Measurements from ENCODE around the gene CUL1. TPM values are rescaled to one million over a fixed set of nuclear protein-coding genes. Genes with fewer than 3 reads are reported as not detected.

Gene CUL1
- polyA plus RNA-seq, 6 donors from 2014 or later, result 41.3 to 58.9 (median 46.3) TPM

DNA sequence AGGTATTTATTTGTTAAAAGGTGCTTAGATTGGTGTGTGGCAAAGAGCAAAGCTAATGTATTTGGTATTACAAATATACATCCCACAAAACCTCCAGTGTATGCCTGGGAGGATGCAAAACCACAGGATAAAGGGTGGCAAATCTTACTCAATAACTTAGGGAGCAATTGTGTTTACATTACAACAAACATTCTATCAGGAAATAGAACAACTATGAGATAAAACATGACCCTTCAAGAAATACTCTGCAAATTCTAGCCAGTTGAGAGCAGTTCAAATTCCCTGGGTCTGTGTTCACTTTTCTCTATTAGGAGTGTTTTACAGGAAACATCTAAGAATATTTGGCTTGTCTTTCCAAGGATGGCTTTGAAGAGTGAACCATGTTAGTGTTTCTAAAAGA lies 64.9 kb downstream of the CUL1 start:
- Mint-ChIP-seq H3K9me3 (no peaks in the 10 kb centered on the region), H3K36me3 (peaks cover 0 to 5% of the 10 kb centered on the region in 2 donors), H3K4me1 (no peaks in the 10 kb centered on the region), H3K27me3 (no peaks in the 10 kb centered on the region), H3K4me3 (no peak overlapping the region), H3K27ac (no peak overlapping the region)
- DNase-seq (no peak), ATAC-seq (ENCODE audit: low read depth in 2 of 2) (no peak)

DNA sequence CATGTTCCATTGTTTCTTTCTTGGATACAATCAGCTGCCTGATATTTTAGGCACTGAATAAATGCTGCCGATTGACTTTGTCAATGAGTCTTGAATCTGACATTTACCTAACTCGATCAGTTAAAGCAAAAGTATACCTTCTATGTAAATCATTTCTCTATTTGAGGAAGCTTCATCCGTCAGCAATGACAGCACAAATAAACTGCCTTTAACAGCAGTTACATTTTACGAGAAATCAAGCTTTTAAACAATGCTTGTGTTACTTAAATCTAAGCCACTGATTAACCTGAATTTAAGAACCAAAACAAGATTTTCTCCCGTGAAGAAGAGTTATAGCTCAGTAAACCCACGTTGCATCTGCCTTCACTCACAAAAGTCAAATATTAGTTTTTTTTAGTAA lies 71.3 kb downstream of the CUL1 start:
- no peaks in the 10 kb centered on the region for H3K9me3 Mint-ChIP-seq
- peaks cover 13 to 15% (median 14%) of the 10 kb centered on the region in 3 donors for H3K4me1 Mint-ChIP-seq
- H3K4me3 Mint-ChIP-seq, result no peak overlapping the region
- H3K27ac Mint-ChIP-seq, result no peak overlapping the region
- H3K27me3 Mint-ChIP-seq, result no peaks in the 10 kb centered on the region
- H3K36me3 Mint-ChIP-seq, result no peaks in the 10 kb centered on the region
- DNase-seq (no peak), ATAC-seq (ENCODE audit: low read depth in 2 of 2) (no peak)

DNA sequence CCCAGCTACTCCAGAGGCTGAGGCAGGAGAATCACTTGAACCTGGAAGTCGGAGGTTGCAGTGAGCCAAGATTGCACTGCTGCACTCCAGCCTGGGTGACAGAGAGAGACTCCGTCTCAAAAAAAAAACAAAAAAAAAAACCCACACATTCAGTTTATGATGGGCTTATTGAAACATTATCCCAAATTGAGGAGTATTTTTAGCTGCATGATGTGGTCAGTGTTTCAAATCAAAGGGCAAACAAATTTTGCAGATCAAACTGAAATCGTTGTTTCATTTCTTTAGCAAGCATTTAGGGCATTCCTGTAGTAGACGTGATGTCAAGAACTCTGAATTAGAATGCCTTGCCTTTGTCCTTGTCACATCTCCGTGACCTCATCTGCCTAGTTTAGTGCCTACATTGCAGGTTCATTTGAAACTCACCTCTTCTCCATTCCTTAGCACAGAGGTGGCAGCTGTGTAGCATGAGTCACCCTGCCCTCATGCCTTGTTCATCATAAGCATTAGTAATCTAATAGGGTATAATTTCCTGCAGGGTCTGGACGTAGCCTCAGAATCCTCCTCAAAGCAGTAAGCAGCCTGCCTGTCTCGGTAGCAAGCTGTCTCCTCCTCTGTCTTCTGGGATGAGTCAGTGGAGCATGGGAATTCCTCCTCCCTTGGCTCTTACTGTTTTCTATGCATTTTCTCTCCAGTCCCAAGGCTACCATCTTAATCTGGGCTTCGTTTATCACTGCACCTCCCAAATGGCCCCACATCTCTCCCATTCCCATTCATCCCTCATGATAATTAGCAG lies 73.8 kb downstream of the CUL1 start:
- ATAC-seq (ENCODE audit: low read depth in 2 of 2) (no peak), DNase-seq (no peak)
- Mint-ChIP-seq H3K36me3 (peaks cover 8 to 10% of the 10 kb centered on the region in 2 donors), H3K9me3 (no peaks in the 10 kb centered on the region), H3K27ac (peak overlapping the region in 3 of 6 donors; percentile 11 to 89 (median 67)), H3K27me3 (no peaks in the 10 kb centered on the region), H3K4me3 (no peak overlapping the region), H3K4me1 (peaks cover 13 to 19% (median 15%) of the 10 kb centered on the region in 3 donors)

DNA sequence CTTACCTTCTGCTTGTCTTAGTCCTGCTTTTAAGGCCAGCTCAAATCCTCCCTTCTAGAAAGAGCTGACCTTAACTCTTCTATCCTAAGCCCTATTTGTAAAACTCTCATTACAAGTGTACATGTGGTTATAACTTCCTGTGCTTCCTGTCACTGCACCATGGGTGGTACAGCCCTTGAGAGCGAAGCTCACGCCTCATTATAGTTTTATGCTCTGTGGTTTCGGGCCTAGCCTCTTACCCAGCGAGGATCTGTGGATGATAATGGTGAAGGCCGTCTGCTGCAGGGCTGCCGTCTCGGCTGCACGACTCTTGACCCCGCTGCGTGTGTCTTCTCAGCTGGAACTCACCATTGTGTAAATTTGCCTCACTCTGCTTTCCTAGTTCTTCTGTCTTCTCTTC lies 74.6 kb downstream of the CUL1 start:
- no peak for DNase-seq
- Mint-ChIP-seq H3K9me3 (no peaks in the 10 kb centered on the region), H3K27ac (peak overlapping the region; percentile 11 to 90 (median 77)), H3K36me3 (peaks cover 8 to 10% of the 10 kb centered on the region in 2 donors), H3K4me1 (peaks cover 13 to 19% (median 15%) of the 10 kb centered on the region in 3 donors), H3K4me3 (peak overlapping the region in 2 of 8 donors; percentile 2 to 23), H3K27me3 (no peaks in the 10 kb centered on the region)
- ATAC-seq (ENCODE audit: low read depth in 2 of 2), result peak in 1 of 2 donors; percentile 58

DNA sequence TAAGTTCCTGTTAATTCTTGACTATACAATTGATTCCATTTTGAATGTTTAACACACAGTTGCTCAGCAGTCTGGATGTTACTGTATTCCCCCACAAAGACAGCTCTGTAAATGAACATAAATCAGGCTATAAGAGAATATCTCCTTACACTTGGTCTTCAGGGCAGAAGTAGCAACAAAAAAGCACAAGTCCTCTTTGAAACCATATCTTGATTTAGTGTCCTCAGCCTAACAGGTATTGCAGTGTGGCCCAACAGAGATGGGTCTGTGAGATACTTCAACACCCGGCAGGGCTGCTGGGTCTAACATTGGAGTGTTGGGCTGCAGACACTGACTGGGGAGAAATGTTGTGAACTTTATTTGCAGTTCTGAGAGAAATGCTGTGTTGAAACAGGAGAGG lies 75.8 kb downstream of the CUL1 start:
- Mint-ChIP-seq H3K9me3 (no peaks in the 10 kb centered on the region), H3K4me1 (peaks cover 13 to 19% (median 15%) of the 10 kb centered on the region in 3 donors), H3K27ac (peak overlapping the region in 1 of 6 donors; percentile 8), H3K4me3 (no peak overlapping the region), H3K27me3 (no peaks in the 10 kb centered on the region), H3K36me3 (peaks cover 8 to 10% of the 10 kb centered on the region in 2 donors)
- no peak for ATAC-seq (ENCODE audit: low read depth in 2 of 2)
- no peak for DNase-seq

DNA sequence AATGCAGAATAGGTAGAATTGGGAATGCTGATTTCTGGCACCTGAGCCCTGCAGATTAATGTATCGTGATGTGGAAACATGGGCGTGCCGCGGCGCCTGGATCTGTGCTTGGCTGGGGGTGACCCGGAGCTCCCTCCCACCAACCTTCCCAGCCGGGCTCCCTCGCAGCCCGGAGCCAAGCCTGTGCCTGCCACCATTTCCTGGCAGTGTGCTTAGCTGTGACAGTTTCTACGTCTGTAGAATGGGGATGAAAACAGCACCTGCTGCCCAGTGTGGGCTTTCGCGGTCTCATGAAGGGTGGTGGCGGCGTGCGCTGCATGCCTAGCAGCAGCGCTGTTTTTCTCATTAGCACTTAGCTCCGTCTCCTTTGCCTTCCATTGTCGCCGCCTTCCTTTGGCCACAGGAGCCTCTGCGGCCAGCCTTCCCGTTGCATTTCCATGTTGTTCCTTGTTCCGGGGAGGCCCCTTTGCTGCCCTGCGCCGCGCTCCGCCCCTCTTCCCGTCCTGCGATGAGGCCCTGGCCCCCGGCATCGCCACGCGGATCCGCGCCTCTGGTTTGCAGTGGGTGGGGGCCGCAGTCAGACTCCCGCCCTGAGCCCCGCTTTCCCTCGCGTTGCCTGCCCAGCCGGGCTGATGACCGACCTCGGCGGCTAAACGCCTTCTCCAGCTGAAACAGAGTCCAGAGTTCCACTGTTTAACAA lies 84.2 kb downstream of the CUL1 start:
- Mint-ChIP-seq H3K9me3 (no peaks in the 10 kb centered on the region), H3K36me3 (peaks cover 17 to 19% of the 10 kb centered on the region in 2 donors), H3K27ac (no peak overlapping the region), H3K4me3 (no peak overlapping the region), H3K4me1 (peaks cover 0 to 3% (median 0%) of the 10 kb centered on the region in 3 donors), H3K27me3 (no peaks in the 10 kb centered on the region)
- DNase-seq, result no peak
- ATAC-seq (ENCODE audit: low read depth in 2 of 2), result no peak

DNA sequence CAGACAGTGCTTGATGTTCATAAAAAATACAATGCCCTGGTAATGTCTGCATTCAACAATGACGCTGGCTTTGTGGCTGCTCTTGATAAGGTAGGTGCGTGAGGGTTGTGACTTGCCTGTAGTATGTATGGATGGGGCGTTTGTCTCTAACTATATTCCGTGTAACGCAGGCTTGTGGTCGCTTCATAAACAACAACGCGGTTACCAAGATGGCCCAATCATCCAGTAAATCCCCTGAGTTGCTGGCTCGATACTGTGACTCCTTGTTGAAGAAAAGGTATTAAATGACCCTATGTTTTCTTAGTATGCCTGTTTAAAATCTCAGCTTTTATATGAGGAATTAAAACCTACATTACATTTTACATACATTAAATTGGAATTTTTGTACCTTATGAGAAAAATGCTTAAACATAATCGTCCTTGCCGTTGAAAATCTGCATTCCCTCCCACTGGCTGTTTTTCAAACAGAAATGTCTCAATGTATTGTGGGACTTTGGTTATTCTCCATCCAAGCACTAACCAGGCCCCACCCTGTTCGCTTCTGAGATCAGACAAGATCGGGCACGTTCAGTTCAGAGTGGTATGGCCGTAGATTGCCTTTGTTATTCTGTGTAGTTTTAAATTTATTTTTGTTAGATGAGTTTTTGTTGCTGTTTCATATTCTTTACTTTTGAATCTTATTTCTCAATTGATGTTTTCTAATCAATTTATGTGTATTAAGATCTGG lies 85.3 kb downstream of the CUL1 start:
- Mint-ChIP-seq H3K27me3 (no peaks in the 10 kb centered on the region), H3K4me3 (no peak overlapping the region), H3K36me3 (peaks cover 18 to 26% of the 10 kb centered on the region in 2 donors), H3K9me3 (no peaks in the 10 kb centered on the region), H3K27ac (peak overlapping the region in 1 of 6 donors; percentile 70), H3K4me1 (peaks cover 0 to 3% (median 0%) of the 10 kb centered on the region in 3 donors)
- no peak for DNase-seq
- ATAC-seq (ENCODE audit: low read depth in 2 of 2), result no peak

DNA sequence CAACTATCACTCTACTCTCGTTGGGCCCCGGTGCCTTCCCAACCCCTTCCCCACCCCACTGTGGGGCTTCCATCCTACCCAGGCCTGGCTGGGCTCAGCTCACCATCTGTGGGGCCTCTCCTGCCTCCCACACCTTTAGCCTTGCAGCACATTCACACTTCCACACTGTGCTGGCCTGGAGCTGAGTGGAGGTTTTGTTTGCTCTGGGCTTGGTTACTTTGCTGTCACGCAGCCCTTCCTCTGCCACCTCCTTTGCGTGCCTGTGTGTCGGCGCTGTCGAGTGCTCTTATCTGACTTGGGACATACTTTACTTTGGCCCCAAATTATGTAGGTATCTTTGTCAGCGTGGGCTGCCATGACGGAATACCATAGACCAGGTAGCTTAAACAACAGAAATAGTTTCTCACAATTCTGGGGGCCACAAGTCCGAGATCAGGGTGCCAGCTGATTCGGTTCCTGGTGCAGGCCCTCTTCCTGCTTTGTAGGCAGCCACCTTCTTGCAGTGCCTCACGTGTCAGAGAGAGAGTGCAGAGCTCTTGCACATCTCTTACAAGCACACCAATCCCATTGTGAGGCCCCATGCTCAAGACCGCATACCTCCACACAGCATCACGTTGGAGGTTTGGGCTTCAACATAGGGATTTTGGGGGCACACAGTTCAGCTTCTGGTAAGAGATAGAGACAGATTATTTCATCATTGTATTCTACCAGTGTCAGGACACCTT lies 89.0 kb downstream of the CUL1 start:
- Mint-ChIP-seq H3K4me1 (peaks cover 0 to 3% (median 0%) of the 10 kb centered on the region in 3 donors), H3K27ac (peak overlapping the region in 1 of 6 donors; percentile 47), H3K36me3 (peaks cover 23 to 49% of the 10 kb centered on the region in 2 donors), H3K9me3 (no peaks in the 10 kb centered on the region), H3K27me3 (no peaks in the 10 kb centered on the region), H3K4me3 (no peak overlapping the region)
- DNase-seq (no peak), ATAC-seq (ENCODE audit: low read depth in 2 of 2) (no peak)

DNA sequence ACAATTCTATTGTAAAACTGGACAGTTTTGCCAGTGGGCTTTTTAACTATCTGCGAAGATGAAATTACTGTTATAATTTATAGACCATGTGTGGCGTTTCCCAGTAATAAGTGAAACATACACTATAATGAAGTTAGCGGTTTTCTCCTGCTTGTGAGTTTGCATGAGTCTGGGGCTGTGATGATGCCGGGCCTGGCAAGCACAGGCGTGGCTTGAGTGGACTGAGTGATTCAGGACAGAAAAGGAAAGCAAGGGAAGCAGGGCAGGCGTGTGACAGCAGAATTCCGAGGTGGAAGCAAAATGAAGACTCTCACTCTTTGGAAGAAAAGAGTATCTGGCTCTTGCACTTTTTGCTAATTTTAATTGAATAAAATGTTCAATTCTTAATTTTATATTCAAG lies 90.5 kb downstream of the CUL1 start:
- H3K27me3 Mint-ChIP-seq, result no peaks in the 10 kb centered on the region
- H3K9me3 Mint-ChIP-seq, result no peaks in the 10 kb centered on the region
- no peak overlapping the region for H3K4me3 Mint-ChIP-seq
- H3K4me1 Mint-ChIP-seq, result no peaks in the 10 kb centered on the region
- DNase-seq (no peak), ATAC-seq (ENCODE audit: low read depth in 2 of 2) (no peak)
- H3K27ac Mint-ChIP-seq, result peak overlapping the region in 1 of 6 donors; percentile 71
- H3K36me3 Mint-ChIP-seq, result peaks cover 19 to 46% of the 10 kb centered on the region in 2 donors

DNA sequence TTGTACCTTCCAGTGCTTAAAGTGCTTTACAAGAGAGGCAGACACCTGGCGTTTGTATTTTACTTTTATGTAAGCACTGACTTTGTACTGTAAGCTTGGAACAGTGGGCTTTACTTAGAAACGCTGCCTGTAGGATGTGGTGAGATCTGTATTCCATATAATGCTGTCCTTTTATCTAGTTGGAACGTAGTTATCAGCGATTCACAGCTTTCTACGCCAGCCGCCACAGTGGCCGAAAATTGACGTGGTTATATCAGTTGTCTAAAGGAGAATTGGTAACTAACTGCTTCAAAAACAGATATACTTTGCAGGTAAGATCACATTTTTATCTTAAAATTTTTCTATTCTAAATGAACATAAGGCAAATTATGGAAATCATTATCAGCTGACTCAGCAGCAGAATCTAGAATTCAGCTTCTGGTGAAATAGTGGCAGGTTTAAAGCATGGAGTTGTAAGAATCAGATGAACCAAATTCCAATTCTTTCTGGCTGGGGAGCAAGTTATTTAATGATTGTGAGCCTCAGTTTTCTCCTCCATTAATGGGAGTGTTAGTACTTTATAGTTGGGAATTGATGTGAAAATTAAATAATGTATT lies 91.5 kb downstream of the CUL1 start:
- Mint-ChIP-seq H3K36me3 (peaks cover 17 to 46% of the 10 kb centered on the region in 2 donors), H3K4me1 (no peaks in the 10 kb centered on the region), H3K4me3 (no peak overlapping the region), H3K27me3 (no peaks in the 10 kb centered on the region), H3K27ac (peak overlapping the region in 1 of 6 donors; percentile 66), H3K9me3 (no peaks in the 10 kb centered on the region)
- no peak for DNase-seq
- ATAC-seq (ENCODE audit: low read depth in 2 of 2), result no peak

DNA sequence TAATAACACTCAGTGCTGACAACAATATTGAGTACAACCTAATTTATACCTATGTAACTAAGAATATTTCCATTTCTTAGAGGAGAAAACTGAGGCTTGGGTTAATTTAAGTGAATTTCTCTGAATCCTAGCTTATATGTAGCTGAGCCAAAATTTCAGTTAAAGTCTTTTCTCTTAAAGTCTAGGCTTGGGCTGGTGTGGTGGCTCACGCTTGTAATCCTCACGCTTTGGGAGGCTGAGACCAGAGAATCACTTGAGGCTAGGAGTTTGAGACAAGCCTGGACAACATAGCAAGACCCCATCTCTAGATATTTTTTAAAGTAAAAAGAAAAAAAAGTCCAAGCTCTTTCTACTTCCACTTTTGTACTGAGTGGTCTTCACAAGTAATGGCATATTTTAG lies 92.1 kb downstream of the CUL1 start:
- Mint-ChIP-seq H3K27ac (no peak overlapping the region), H3K9me3 (no peaks in the 10 kb centered on the region), H3K27me3 (no peaks in the 10 kb centered on the region), H3K36me3 (peaks cover 17 to 42% of the 10 kb centered on the region in 2 donors), H3K4me1 (no peaks in the 10 kb centered on the region), H3K4me3 (no peak overlapping the region)
- ATAC-seq (ENCODE audit: low read depth in 2 of 2) (no peak), DNase-seq (no peak)

DNA sequence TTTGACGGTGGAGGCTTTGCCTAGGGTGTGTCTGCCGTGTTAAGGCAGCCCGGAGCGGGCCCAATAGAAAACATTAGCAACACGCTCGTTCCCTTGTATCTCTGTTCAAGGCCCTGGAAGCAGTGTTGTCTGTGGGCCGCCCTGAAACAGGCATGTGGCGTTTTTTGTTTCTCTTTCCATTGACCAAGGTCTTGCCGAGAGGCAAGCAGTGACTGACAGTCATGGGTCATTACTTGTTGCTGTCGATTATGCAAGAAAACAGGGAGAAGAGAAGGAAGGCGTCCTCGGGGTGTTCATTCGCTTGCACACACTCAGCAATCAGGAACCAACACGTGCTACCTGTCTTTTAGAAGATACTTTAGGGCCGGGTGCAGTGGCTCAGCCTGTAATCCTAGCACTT lies 92.8 kb downstream of the CUL1 start:
- Mint-ChIP-seq H3K4me3 (no peak overlapping the region), H3K4me1 (no peaks in the 10 kb centered on the region), H3K9me3 (no peaks in the 10 kb centered on the region), H3K27me3 (no peaks in the 10 kb centered on the region), H3K36me3 (peaks cover 17 to 41% of the 10 kb centered on the region in 2 donors), H3K27ac (peak overlapping the region in 1 of 6 donors; percentile 52)
- no peak for DNase-seq
- ATAC-seq (ENCODE audit: low read depth in 2 of 2), result no peak

DNA sequence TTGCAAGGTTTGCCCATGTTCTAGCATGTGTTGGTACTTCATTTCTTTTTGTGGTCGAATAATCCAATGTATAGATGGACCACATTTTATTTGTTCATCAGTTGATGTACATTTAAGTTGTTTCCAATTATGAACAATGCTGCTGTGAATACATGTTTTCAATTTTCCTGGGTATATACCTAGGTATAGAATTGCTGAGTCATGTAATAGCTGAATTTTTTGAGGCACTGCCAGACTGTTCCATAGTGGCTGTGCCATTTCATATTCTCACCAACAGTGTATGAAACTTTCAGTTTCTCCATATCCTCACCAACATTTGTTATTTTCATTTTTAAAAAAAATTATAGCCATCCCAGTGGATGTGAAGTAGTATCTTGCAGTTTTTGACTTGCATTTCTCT lies 94.9 kb downstream of the CUL1 start:
- no peaks in the 10 kb centered on the region for H3K9me3 Mint-ChIP-seq
- H3K27ac Mint-ChIP-seq, result no peak overlapping the region
- no peak for DNase-seq
- peaks cover 15 to 44% of the 10 kb centered on the region in 2 donors for H3K36me3 Mint-ChIP-seq
- H3K4me3 Mint-ChIP-seq, result no peak overlapping the region
- no peaks in the 10 kb centered on the region for H3K27me3 Mint-ChIP-seq
- no peak for ATAC-seq (ENCODE audit: low read depth in 2 of 2)
- no peaks in the 10 kb centered on the region for H3K4me1 Mint-ChIP-seq

All from naive B cell (primary cell).